NT2/D1 (cell line): ENCODE results near the gene ARL8A.

ENCODE experiments used
- SUZ12 ChIP-seq: IDR thresholded peaks from 2 replicates; pipeline ENCODE4 v1.6.1; 2011; ENCODE audit not compliant: insufficient read length, insufficient read depth; ENCODE audit errors: extremely low read depth
- YY1 ChIP-seq: IDR thresholded peaks from 2 replicates; pipeline ENCODE4 v1.6.1; 2011; ENCODE audit not compliant: insufficient read length, insufficient read depth
- ZNF274 ChIP-seq: IDR thresholded peaks from 2 replicates; pipeline ENCODE4 v1.6.1; 2011; ENCODE audit warnings: mild to moderate bottlenecking, low read depth, low read length

DNA sequence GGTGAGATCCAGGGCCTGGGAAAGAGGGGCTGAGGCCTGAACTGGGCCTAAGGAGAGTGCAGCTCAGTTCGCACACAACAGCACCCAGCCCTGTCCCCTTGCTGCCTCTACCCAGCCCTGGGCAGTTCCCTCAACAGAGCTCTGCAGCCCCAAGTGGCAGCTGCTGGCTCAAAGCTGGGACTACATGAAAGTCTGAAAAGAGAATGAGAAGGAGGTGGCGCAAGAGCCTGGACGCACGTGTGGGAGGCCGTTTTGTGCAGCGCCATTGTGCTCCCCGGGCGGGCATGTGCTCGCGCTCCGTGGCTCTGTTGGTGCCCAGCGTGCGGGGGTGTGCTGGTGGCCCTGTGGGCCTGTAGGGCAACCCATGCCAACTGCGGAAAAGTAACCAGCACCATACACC is 11.5 kb downstream of the ARL8A start:
- no peak for TF ChIP-seq YY1
- no peak for TF ChIP-seq ZNF274
- TF ChIP-seq SUZ12, result no peak
